Suprapubic skin (tissue), 3 donors: ENCODE results near the gene RTTN.

ENCODE experiments used
- POLR2A ChIP-seq, 2 donors: fragments of 450-650 bp; IDR thresholded peaks; one replicate each; pipeline ENCODE4 v1.6.1; 2017; ENCODE audit warnings: antibody characterized with exemption in 2 of 2, mild to moderate bottlenecking in 2 of 2, moderate library complexity in 2 of 2
- TF ChIP-seq, protein P1 (sequence below), 2 donors: fragments of 200-600 bp in 1 of 2; fragments of 450-650 bp in 1 of 2; sonication (generic) in 1 of 2; IDR thresholded peaks; one replicate each; pipeline ENCODE4 v1.5.1; 2016 to 2019; ENCODE audit warnings: antibody characterized with exemption in 2 of 2, mild to moderate bottlenecking in 1 of 2, moderate library complexity in 1 of 2

DNA sequence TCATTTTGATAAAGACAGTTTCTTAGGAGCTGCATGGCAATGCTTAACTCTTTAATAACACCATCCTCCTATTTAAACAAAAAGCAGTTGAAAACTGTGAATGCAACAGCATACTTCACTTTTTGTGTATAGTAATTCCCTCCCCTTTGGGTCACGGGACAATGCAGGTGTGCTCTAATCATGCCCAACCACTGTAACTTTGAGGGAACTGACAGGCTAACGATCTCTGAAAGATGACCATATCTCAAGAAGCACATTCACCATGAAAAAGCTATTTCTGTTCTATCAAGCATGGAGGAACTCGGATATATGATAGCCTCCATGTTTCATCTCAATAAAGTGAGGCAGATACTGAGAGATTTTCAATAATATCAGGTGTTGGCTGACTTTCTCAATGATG is 176.8 kb downstream of the RTTN start:
- TF ChIP-seq, protein P1, sequence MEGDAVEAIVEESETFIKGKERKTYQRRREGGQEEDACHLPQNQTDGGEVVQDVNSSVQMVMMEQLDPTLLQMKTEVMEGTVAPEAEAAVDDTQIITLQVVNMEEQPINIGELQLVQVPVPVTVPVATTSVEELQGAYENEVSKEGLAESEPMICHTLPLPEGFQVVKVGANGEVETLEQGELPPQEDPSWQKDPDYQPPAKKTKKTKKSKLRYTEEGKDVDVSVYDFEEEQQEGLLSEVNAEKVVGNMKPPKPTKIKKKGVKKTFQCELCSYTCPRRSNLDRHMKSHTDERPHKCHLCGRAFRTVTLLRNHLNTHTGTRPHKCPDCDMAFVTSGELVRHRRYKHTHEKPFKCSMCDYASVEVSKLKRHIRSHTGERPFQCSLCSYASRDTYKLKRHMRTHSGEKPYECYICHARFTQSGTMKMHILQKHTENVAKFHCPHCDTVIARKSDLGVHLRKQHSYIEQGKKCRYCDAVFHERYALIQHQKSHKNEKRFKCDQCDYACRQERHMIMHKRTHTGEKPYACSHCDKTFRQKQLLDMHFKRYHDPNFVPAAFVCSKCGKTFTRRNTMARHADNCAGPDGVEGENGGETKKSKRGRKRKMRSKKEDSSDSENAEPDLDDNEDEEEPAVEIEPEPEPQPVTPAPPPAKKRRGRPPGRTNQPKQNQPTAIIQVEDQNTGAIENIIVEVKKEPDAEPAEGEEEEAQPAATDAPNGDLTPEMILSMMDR (IDR thresholded peaks at IDR 0.05): no peak
- TF ChIP-seq POLR2A (IDR thresholded peaks at IDR 0.05): no peak
